BJ (cell line): ENCODE results near the gene SPACDR. TPM values are rescaled to one million over a fixed set of nuclear protein-coding genes. Genes with fewer than 3 reads are reported as not detected.
"Not testable (repeated sequence)": the region's sequence is repeated elsewhere in the genome, so short reads cannot be mapped to it uniquely, and the experiment has no call there.

Source experiments
- CTCF ChIA-PET: fragments of 350-600 bp; formaldehyde crosslinking; extraction: SDS; loops from one replicate; lab custom pipeline; 2021; ENCODE audit warnings: antibody characterized with exemption, inconsistent platforms; lab: Yijun Ruan, JAX
- POLR2A ChIA-PET: fragments of 300-600 bp; sonication (Branson Sonifier 250); formaldehyde crosslinking; extraction: SDS; loops from one replicate; lab custom pipeline; 2021; ENCODE audit warnings: antibody characterized with exemption; lab: Charles Lee
- DNase-seq: peaks from one replicate; pipeline ENCODE4 v3.0.0-alpha.2; 2011; ENCODE audit warnings: low read depth
- H3K27me3 ChIP-seq: 2 replicates; pipeline ENCODE4 v1.6.0; 2011; ENCODE audit warnings: low read length; ENCODE audit not compliant: control insufficient read depth, insufficient read depth
- H3K36me3 ChIP-seq: 2 replicates; pipeline ENCODE4 v1.5.1; 2011; ENCODE audit warnings: low read length; ENCODE audit not compliant: control insufficient read depth, insufficient read depth
- H3K4me3 ChIP-seq: 2 replicates; pipeline ENCODE4 v1.5.1; 2011; ENCODE audit warnings: low read depth, mild to moderate bottlenecking, control low read depth, low read length
- CTCF ChIP-seq: IDR thresholded peaks from 2 replicates; pipeline ENCODE4 v1.5.1; 2011; ENCODE audit warnings: low read depth, mild to moderate bottlenecking, control low read depth, inconsistent platforms, low read length, moderate library complexity; ENCODE audit not compliant: insufficient read depth
- polyA plus RNA-seq: library from polyadenylated mRNA; depleted of rRNA; stranded (reverse); fragments of >200 nt; gene quantifications from 2 replicates; pipeline ENCODE4 v1.2.3, GENCODE V29; 2011

SPACDR gene
- polyA plus RNA-seq, 1 experiment, result 0.32 TPM

GRCh38 chr7:100457033-100457432, 7.0 kb downstream of the SPACDR start:
- CTCF ChIA-PET, result interaction anchor here (1.3 to 5.9 kb wide), 2 partner anchors 9 to 13 kb away, joined by 4 to 34 read pairs; no protein-coding TSS in a partner anchor
- no peak for DNase-seq
- TF ChIP-seq CTCF, result no peak
- POLR2A ChIA-PET, result no interaction called here
- no peaks in the 10 kb centered on the region for H3K27me3 ChIP-seq
- peaks cover 5% of the 10 kb centered on the region for H3K36me3 ChIP-seq
- no peak overlapping the region for H3K4me3 ChIP-seq

- Histone ChIP-seq H3K36me3 (peaks cover 5% of the 10 kb centered on the region), H3K27me3 (no peaks in the 10 kb centered on the region), H3K4me3 (no peak overlapping the region)
- TF ChIP-seq CTCF, result no peak
- no peak for DNase-seq
- ChIA-PET CTCF (interaction anchor here (1.3 to 5.9 kb wide), 2 partner anchors 9 to 13 kb away, joined by 4 to 34 read pairs; no protein-coding TSS in a partner anchor), POLR2A (no interaction called here)
These were observed 7.5 kb downstream of the SPACDR start for GRCh38 chr7:100456562-100456961.

- CTCF ChIA-PET, result interaction anchor here (0.7 to 5.9 kb wide), 4 partner anchors 15 to 108 kb away, joined by 3 to 34 read pairs (median 4); no protein-coding TSS in a partner anchor
- Histone ChIP-seq H3K36me3 (peaks cover 2% of the 10 kb centered on the region), H3K27me3 (no peaks in the 10 kb centered on the region), H3K4me3 (no peak overlapping the region)
- no peak for TF ChIP-seq CTCF
- no peak for DNase-seq
- POLR2A ChIA-PET, result interaction anchor here (0.7 kb wide), 1 partner anchor 8 kb away, joined by 12 read pairs; no protein-coding TSS in a partner anchor
These were observed 8.9 kb downstream of the SPACDR start for GRCh38 chr7:100455206-100455605.

GRCh38 chr7:100453854-100454253, 10.2 kb downstream of the SPACDR start:
- POLR2A ChIA-PET, H3K4me3 ChIP-seq, H3K36me3 ChIP-seq, DNase-seq, H3K27me3 ChIP-seq: not testable (repeated sequence)
- CTCF ChIA-PET, result interaction anchor here (5.9 kb wide), 1 partner anchor 16 kb away, joined by 34 read pairs; no protein-coding TSS in a partner anchor

- no peak overlapping the region for H3K4me3 ChIP-seq
- H3K27me3 ChIP-seq, result no peaks in the 10 kb centered on the region
- TF ChIP-seq CTCF, result no peak
- POLR2A ChIA-PET, result no interaction called here
- DNase-seq, result no peak
- CTCF ChIA-PET, result interaction anchor here (2.0 to 5.9 kb wide), 2 partner anchors 16 to 17 kb away, joined by 6 to 34 read pairs; partner anchors contain the start of gene PPP1R35
- H3K36me3 ChIP-seq, result peaks cover 2% of the 10 kb centered on the region
These were observed 11.5 kb downstream of the SPACDR start for GRCh38 chr7:100452513-100452912.

GRCh38 chr7:100449190-100449795, 14.8 kb downstream of the SPACDR start:
- TF ChIP-seq CTCF, result no peak
- H3K36me3 ChIP-seq, result no peaks in the 10 kb centered on the region
- DNase-seq, result no peak
- CTCF ChIA-PET, result interaction anchor here (0.7 to 2.3 kb wide), 6 partner anchors 10 to 20 kb away, joined by 3 to 8 read pairs (median 4); partner anchors contain the start of genes PPP1R35 and SPACDR
- no peak overlapping the region for H3K4me3 ChIP-seq
- POLR2A ChIA-PET, result no interaction called here
- H3K27me3 ChIP-seq, result no peaks in the 10 kb centered on the region

- POLR2A ChIA-PET, result interaction anchor here (0.6 kb wide), 3 partner anchors 8 to 299 kb away, joined by 6 to 12 read pairs (median 10); no protein-coding TSS in a partner anchor
- H3K27me3 ChIP-seq, DNase-seq, H3K4me3 ChIP-seq, H3K36me3 ChIP-seq: not testable (repeated sequence)
- CTCF ChIA-PET, result interaction anchor here (1.4 kb wide), 1 partner anchor 116 kb away, joined by 6 read pairs; no protein-coding TSS in a partner anchor
These were observed 16.7 kb downstream of the SPACDR start for GRCh38 chr7:100447363-100447762.
